SKM-1 treated with dmso at 0.1 percent for 144 hours (cell line): ENCODE measurements around the gene ARHGEF16.

Experiments
- DNase-seq: peaks from one replicate; lab custom pipeline; 2025; ENCODE audit not compliant: unreplicated experiment; lab: John Stamatoyannopoulos, UW

ARHGEF16 gene

DNA sequence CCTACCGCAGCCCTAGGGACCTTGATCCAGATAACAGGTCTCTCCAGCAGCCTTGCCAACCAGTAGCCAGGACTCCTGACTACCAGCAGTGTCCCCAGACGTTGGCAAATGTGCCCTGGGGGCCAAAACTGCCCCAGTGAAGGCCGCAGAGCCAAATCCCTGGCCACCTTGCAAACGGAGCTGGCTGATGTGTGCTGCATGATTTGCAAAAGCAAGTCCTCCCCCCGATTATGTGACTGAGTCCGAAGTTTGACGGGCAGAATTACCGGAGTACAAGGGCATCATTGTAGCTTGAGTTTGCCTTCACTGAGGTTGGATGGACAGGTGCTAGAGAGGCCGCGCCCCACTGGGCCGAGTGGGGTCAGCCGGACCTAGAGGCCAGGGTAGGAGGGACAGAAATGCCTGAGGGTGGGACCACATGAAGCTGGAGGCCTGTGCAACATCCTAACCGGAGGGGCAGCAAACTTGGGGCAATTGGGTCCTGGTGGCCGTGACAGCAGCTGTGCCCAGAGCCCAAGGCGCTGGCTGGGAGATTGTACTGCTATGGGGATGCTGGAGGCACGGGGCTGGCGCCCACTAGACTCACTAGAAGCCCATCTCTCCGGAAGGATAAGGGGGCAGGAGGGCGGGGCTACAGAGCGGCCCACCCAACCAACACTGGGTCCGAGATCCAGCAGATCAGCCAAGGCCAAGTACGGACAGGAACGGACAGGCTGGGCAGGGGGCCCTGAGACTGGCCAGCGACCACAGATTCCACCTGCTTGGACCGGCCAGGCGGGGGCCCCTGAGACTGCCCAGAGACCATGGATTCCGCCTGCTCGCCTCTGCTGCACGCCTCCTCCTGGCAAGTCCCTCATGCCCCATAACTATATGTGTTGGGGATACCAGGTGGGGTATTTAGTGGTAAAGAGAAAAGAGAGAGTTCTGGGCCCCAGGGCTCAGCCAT is 2.8 kb downstream of the ARHGEF16 start:
- DNase-seq = no peak

GRCh38 chr1:3457910-3458883 is 3.7 kb downstream of the ARHGEF16 start:
- DNase-seq = no peak

DNA sequence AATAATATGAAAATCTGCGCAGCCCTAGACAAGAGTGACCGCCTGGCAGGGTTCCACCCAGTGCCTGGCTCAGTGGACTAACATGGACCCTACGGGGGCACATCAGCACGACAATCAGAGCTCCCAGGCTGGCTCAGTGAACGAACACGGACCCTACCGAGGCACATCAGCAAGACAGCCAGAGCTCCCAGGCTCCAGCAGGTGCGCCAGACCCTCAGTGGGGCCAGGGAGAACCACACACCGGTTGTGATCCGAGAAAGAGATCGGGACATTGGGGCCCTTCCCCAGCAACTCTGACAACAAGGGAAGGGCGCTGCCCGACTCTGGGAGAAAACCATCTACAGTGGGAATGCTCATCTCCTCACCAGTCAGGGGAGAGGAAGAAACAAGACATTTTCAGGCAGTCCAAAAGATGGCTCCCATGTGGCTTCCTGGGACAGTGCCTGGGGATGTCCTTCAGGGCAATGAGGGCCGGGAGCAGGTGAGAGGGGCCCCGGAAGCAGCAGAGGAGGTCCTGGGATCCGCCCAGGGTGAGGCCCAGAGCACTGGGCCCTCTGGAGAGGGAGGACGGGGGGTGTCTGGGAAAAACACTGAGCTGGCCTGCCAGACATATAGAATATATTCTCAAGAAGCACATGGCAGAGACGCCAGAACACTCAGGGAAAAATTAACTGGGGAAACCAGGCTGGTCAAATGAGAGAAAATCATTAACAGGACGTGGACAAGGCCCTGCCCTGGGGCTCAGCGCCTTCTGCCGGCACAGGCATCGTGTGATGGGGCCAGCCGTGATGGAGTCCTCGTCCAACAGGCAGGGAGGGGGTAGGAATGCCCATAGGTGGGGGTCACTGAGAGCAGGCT is 4.8 kb downstream of the ARHGEF16 start:
- DNase-seq = no peak

GRCh38 chr1:3459940-3460671 is 5.6 kb downstream of the ARHGEF16 start:
- no peak for DNase-seq

DNA sequence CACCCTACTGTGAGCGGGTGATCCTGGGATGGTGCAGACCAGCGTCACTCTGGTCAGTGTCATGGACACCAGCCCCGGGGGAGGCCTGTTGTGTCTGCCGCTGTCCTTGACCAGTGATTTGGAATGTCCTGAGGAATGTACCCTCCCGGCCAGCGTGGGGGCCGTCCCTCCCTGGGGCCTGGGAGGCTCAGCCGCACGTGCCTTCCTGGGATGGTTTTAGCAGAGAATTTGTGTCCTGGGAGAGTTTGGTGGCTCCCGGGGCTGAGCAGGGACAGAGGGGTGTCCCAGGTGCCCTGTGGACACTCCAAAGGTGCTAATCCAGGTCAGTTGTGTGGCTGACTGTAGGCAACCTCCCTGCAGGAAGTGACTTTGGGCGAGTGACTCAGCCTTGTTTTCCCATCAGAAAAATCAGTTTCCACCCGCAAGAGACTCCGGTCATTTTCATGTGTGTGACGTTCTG is 6.2 kb downstream of the ARHGEF16 start:
- no peak for DNase-seq

DNA sequence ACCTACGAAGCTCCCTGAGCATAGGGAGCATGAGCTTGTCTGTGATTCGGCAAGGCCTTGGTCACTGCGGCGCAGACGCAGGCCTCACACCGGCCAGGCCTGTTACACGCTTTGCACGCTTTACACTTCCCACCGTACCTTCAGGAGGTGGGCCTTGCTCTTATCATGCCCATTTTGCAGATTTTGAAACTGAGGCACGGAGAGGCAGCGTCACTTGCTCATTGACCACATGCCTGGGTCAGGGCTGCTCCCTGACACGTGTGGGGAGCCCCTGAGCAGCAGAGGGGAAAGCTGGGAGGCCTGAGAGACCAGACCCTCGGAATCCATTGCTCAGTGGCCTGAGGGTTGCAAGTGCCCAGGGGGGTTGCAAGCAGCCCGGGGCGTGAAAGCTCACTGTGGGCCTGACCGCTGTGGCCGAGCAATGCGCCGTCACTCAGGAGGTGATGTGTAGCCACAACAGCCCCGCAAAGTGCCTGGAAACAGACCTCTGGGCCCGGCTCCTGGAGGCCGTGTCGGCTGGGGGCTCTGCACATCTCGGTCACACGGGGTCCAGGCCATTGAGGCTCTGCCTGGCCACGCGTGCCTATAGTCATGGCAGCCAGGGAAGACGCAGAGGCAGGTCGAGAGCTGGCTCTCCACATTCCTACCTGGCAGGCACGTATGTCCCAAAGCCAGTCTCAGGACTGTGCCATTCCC is 6.9 kb downstream of the ARHGEF16 start:
- DNase-seq = no peak

GRCh38 chr1:3461934-3462275 is 7.4 kb downstream of the ARHGEF16 start:
- no peak for DNase-seq

- no peak for DNase-seq
Measured at GRCh38 chr1:3462356-3463012, 8.0 kb downstream of the ARHGEF16 start.

- no peak for DNase-seq
Measured at GRCh38 chr1:3463013-3463385, 8.5 kb downstream of the ARHGEF16 start.

DNA sequence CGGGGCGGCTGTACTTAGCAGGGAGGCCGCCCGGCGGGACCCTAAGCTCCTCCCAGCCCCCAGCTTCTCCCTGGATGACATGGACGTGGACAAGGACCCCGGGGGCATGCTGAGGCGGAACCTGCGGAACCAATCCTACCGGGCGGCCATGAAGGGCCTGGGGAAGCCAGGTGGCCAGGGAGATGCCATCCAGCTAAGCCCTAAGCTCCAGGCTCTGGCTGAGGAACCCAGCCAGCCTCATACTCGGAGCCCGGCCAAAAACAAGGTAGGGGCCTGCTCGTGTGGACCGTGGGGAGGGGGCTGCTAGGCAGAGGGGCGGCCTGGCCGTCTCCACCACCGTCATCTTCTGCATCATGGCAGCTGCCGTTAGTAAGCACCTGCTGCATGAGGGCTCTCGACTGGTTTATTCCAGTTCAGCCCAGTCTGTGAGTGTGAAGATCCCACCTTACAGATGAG is 9.0 kb downstream of the ARHGEF16 start:
- DNase-seq = no peak

GRCh38 chr1:3463891-3464648 is 9.6 kb downstream of the ARHGEF16 start:
- no peak for DNase-seq

GRCh38 chr1:3464649-3465025 is 10.2 kb downstream of the ARHGEF16 start:
- DNase-seq = no peak

- DNase-seq = no peak
Measured at GRCh38 chr1:3465091-3465934, 10.8 kb downstream of the ARHGEF16 start.

DNA sequence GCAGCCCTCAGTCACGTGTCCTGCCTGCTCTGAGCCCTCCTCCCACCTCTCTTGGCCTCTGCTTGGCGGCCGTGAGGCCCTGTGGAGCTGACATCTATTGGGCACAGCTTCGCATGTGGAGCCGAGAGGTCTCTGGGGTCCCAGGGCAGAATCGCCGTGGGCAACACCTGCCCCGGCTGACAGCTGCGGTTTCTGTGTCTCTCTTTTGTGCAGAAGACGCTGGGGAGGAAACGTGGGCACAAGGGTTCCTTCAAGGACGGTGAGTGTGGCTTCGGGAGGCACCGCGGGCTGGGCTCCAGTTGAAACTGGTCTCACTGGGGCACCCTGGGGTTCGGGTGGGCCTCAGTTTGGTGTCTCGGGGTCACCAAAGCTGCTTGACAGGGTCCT is 11.5 kb downstream of the ARHGEF16 start:
- DNase-seq = no peak

- DNase-seq = no peak
Measured at GRCh38 chr1:3466366-3467075, 12.1 kb downstream of the ARHGEF16 start.

DNA sequence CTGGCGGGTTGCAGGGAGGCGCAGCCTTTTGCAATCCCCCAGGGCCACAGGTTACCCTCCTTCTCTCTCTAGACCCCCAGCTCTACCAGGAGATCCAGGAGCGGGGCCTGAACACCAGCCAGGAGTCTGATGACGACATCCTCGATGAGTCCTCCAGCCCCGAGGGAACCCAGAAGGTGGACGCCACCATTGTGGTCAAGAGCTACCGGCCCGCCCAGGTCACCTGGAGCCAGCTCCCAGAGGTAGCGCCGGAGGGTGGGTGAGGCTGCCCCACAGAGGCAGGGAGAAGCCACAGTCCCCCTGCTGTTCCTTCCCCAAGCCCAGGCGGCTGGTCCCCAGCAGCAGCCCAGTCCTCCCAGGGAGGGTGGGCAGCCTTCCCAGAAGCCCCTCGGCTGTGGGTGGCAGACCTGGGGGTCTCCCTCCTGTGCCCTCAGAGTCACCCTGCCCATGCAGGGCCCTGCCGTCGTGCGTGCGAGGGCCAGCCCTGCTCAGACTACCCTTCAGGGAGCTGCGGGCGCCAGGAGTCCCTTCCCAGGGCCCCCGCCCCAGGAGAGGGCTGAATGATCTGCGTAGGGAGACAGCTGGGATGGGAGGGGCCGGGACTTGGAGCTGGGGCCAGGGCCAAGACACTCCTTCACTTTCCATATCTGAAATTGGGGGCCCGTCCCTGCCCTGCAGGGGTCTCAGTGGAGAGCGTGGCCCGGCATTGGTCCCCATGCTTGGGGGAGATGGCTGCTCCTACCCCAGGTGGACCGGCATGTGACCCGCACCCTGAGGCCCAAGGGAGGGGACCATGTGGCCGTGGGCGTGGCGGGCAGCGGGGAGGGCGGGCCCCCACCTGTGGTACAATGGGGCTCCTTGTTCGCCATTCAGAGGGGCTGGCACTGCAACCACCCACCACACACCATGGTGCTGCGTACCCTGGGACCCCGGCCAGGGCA is 12.9 kb downstream of the ARHGEF16 start:
- DNase-seq = no peak
